ENCODE data around the gene XNDC1N.
"Not testable (repeated sequence)": the region's sequence is repeated elsewhere in the genome, so short reads cannot be mapped to it uniquely, and the experiment has no call there.

- TF ChIP-seq CHD2 (IDR thresholded peaks at IDR 0.05; ENCODE audit: low read length, partially characterized antibody); POLR2A (IDR thresholded peaks at IDR 0.05; ENCODE audit: low read length); CTCF (IDR thresholded peaks at IDR 0.05); MAX (IDR thresholded peaks at IDR 0.05); SMC3 (IDR thresholded peaks at IDR 0.05); ESRRA (IDR thresholded peaks at IDR 0.05; ENCODE audit: borderline replicate concordance, low read length); RCOR1 (IDR thresholded peaks at IDR 0.05; ENCODE audit: low read depth, low read length); CEBPB (IDR thresholded peaks at IDR 0.05); EP300 (IDR thresholded peaks at IDR 0.05); RAD21 (conservative IDR thresholded peaks at IDR 0.05 in 1 of 2, IDR thresholded peaks at IDR 0.05 in 1 of 2); NR3C1 (IDR thresholded peaks at IDR 0.05); KDM1A (IDR thresholded peaks at IDR 0.05; ENCODE audit: low read depth); USF2 (IDR thresholded peaks at IDR 0.05); FOSL2 (IDR thresholded peaks at IDR 0.05); FOSL2 (CRISPR knock-in tag; IDR thresholded peaks at IDR 0.05): not testable (repeated sequence)
These were observed 39.9 kb downstream of the XNDC1N start for GRCh38 chr11:71888335-71889010.

All from A549 (cell line).